T-helper 1 cell treated with Interleukin-12 subunit alpha and Interleukin-12 subunit beta and Interleukin-4 antibody, amounts not matched to agents 30 μg/mL and 1 μg/mL, for 36 hours (primary cell): ENCODE results near the gene AKT3.

Experiments used
- H3K27ac Mint-ChIP-seq: one replicate; pipeline ENCODE4 v1.8.0; 2021; ENCODE audit warnings: mild to moderate bottlenecking, mixed read lengths
- H3K27me3 Mint-ChIP-seq: one replicate; pipeline ENCODE4 v1.8.0; 2021; ENCODE audit warnings: low read depth, mixed read lengths
- H3K36me3 Mint-ChIP-seq: one replicate; pipeline ENCODE4 v1.8.0; 2021; ENCODE audit warnings: low read depth, mixed read lengths
- H3K4me1 Mint-ChIP-seq: one replicate; pipeline ENCODE4 v1.8.0; 2021; ENCODE audit warnings: low read depth, mixed read lengths
- H3K4me3 Mint-ChIP-seq: one replicate; pipeline ENCODE4 v1.8.0; 2021; ENCODE audit warnings: mild to moderate bottlenecking, moderate library complexity, mixed read lengths
- H3K9me3 Mint-ChIP-seq: one replicate; pipeline ENCODE4 v1.8.0; 2021; ENCODE audit warnings: mixed read lengths

Gene AKT3

GRCh38 chr1:243554686-243555085, 295.4 kb downstream of the AKT3 start:
- Mint-ChIP-seq H3K4me3 (no peak overlapping the region), H3K36me3 (no peaks in the 10 kb centered on the region), H3K27ac (no peak overlapping the region), H3K4me1 (peaks cover 1% of the 10 kb centered on the region), H3K27me3 (no peaks in the 10 kb centered on the region), H3K9me3 (no peaks in the 10 kb centered on the region)

GRCh38 chr1:243553090-243553489, 297.0 kb downstream of the AKT3 start:
- Mint-ChIP-seq H3K36me3 (no peaks in the 10 kb centered on the region), H3K4me3 (no peak overlapping the region)

GRCh38 chr1:243550276-243550675, 299.8 kb downstream of the AKT3 start:
- Mint-ChIP-seq H3K4me1 (no peaks in the 10 kb centered on the region), H3K27me3 (no peaks in the 10 kb centered on the region), H3K27ac (no peak overlapping the region), H3K9me3 (no peaks in the 10 kb centered on the region), H3K36me3 (no peaks in the 10 kb centered on the region), H3K4me3 (no peak overlapping the region)

More at GRCh38 chr1:243553090-243553489, 297.0 kb downstream of the AKT3 start:
- Mint-ChIP-seq H3K27me3 (no peaks in the 10 kb centered on the region), H3K27ac (no peak overlapping the region), H3K9me3 (no peaks in the 10 kb centered on the region), H3K4me1 (peaks cover 1% of the 10 kb centered on the region)

- no peaks in the 10 kb centered on the region for H3K4me1 Mint-ChIP-seq
- no peak overlapping the region for H3K27ac Mint-ChIP-seq
- no peak overlapping the region for H3K4me3 Mint-ChIP-seq
- H3K27me3 Mint-ChIP-seq: no peaks in the 10 kb centered on the region
- H3K36me3 Mint-ChIP-seq: no peaks in the 10 kb centered on the region
- H3K9me3 Mint-ChIP-seq: no peaks in the 10 kb centered on the region
These were observed 300.3 kb downstream of the AKT3 start for GRCh38 chr1:243549791-243550190.

GRCh38 chr1:243549108-243549507, 300.9 kb downstream of the AKT3 start:
- Mint-ChIP-seq H3K9me3 (no peaks in the 10 kb centered on the region), H3K4me1 (no peaks in the 10 kb centered on the region), H3K27ac (no peak overlapping the region), H3K27me3 (no peaks in the 10 kb centered on the region), H3K4me3 (no peak overlapping the region), H3K36me3 (peaks cover under 1% of the 10 kb centered on the region)

- Mint-ChIP-seq H3K27ac (no peak overlapping the region), H3K27me3 (no peaks in the 10 kb centered on the region), H3K9me3 (no peaks in the 10 kb centered on the region), H3K4me3 (no peak overlapping the region), H3K36me3 (peaks cover 3% of the 10 kb centered on the region), H3K4me1 (no peaks in the 10 kb centered on the region)
These were observed 301.5 kb downstream of the AKT3 start for GRCh38 chr1:243548516-243548915.

GRCh38 chr1:243547891-243548290, 302.2 kb downstream of the AKT3 start:
- Mint-ChIP-seq H3K36me3 (peaks cover 5% of the 10 kb centered on the region), H3K27ac (no peak overlapping the region), H3K4me3 (no peak overlapping the region), H3K9me3 (no peaks in the 10 kb centered on the region), H3K4me1 (no peaks in the 10 kb centered on the region), H3K27me3 (no peaks in the 10 kb centered on the region)

- Mint-ChIP-seq H3K9me3 (no peaks in the 10 kb centered on the region), H3K27me3 (no peaks in the 10 kb centered on the region), H3K36me3 (peaks cover 5% of the 10 kb centered on the region), H3K4me1 (no peaks in the 10 kb centered on the region), H3K4me3 (no peak overlapping the region), H3K27ac (no peak overlapping the region)
These were observed 303.6 kb downstream of the AKT3 start for GRCh38 chr1:243546457-243546856.

GRCh38 chr1:243543501-243543900, 306.5 kb downstream of the AKT3 start:
- Mint-ChIP-seq H3K9me3 (no peaks in the 10 kb centered on the region), H3K27ac (no peak overlapping the region), H3K4me1 (no peaks in the 10 kb centered on the region), H3K27me3 (no peaks in the 10 kb centered on the region), H3K36me3 (peaks cover 5% of the 10 kb centered on the region), H3K4me3 (no peak overlapping the region)

- peaks cover 5% of the 10 kb centered on the region for H3K36me3 Mint-ChIP-seq
- no peaks in the 10 kb centered on the region for H3K27me3 Mint-ChIP-seq
- no peak overlapping the region for H3K27ac Mint-ChIP-seq
- H3K4me1 Mint-ChIP-seq: no peaks in the 10 kb centered on the region
- no peaks in the 10 kb centered on the region for H3K9me3 Mint-ChIP-seq
- H3K4me3 Mint-ChIP-seq: no peak overlapping the region
These were observed 307.2 kb downstream of the AKT3 start for GRCh38 chr1:243542739-243543415.

GRCh38 chr1:243539636-243540035, 310.4 kb downstream of the AKT3 start:
- H3K9me3 Mint-ChIP-seq: peaks cover 7% of the 10 kb centered on the region
- no peaks in the 10 kb centered on the region for H3K4me1 Mint-ChIP-seq
- no peaks in the 10 kb centered on the region for H3K27me3 Mint-ChIP-seq
- H3K4me3 Mint-ChIP-seq: no peak overlapping the region
- H3K27ac Mint-ChIP-seq: no peak overlapping the region
- H3K36me3 Mint-ChIP-seq: peaks cover 9% of the 10 kb centered on the region

- Mint-ChIP-seq H3K27me3 (no peaks in the 10 kb centered on the region), H3K9me3 (peaks cover 7% of the 10 kb centered on the region), H3K36me3 (peaks cover 6% of the 10 kb centered on the region), H3K4me1 (no peaks in the 10 kb centered on the region), H3K4me3 (no peak overlapping the region), H3K27ac (no peak overlapping the region)
These were observed 315.0 kb downstream of the AKT3 start for GRCh38 chr1:243535014-243535413.

- H3K4me1 Mint-ChIP-seq: peaks cover 5% of the 10 kb centered on the region
- H3K27ac Mint-ChIP-seq: no peak overlapping the region
- H3K9me3 Mint-ChIP-seq: peaks cover 11% of the 10 kb centered on the region
- peaks cover 12% of the 10 kb centered on the region for H3K36me3 Mint-ChIP-seq
- H3K4me3 Mint-ChIP-seq: no peak overlapping the region
- no peaks in the 10 kb centered on the region for H3K27me3 Mint-ChIP-seq
These were observed 320.5 kb downstream of the AKT3 start for GRCh38 chr1:243529512-243529911.

- Mint-ChIP-seq H3K27ac (no peak overlapping the region), H3K4me1 (peaks cover 6% of the 10 kb centered on the region), H3K9me3 (peaks cover 11% of the 10 kb centered on the region), H3K4me3 (no peak overlapping the region), H3K36me3 (peaks cover 12% of the 10 kb centered on the region), H3K27me3 (no peaks in the 10 kb centered on the region)
These were observed 321.5 kb downstream of the AKT3 start for GRCh38 chr1:243528459-243529121.

GRCh38 chr1:243526180-243526579, 323.9 kb downstream of the AKT3 start:
- peaks cover 12% of the 10 kb centered on the region for H3K36me3 Mint-ChIP-seq
- no peaks in the 10 kb centered on the region for H3K27me3 Mint-ChIP-seq
- no peak overlapping the region for H3K27ac Mint-ChIP-seq
- no peak overlapping the region for H3K4me3 Mint-ChIP-seq
- peaks cover 11% of the 10 kb centered on the region for H3K9me3 Mint-ChIP-seq
- H3K4me1 Mint-ChIP-seq: peaks cover 6% of the 10 kb centered on the region
